NCI-H2107 (cell line): Measurements from ENCODE around the gene RFC1.
"Not testable (repeated sequence)": the region's sequence is repeated elsewhere in the genome, so short reads cannot be mapped to it uniquely, and the experiment has no call there.

Experiments used
- DNase-seq: peaks from one replicate; lab custom pipeline; 2025; lab: John Stamatoyannopoulos, UW

RFC1 gene

GRCh38 chr4:39365830-39366771, at the start of gene RFC1:
TSS of gene RFC1 (minus strand) at chr4:39366362. CDS start at chr4:39366241, 121 bp downstream.
- DNase-seq = peak; percentile 84

GRCh38 chr4:39415678-39416283, 49.6 kb upstream of the RFC1 start:
- no peak for DNase-seq

GRCh38 chr4:39411561-39411960, 45.4 kb upstream of the RFC1 start:
- not testable (repeated sequence) for DNase-seq

GRCh38 chr4:39410415-39410814, 44.3 kb upstream of the RFC1 start:
- no peak for DNase-seq

- DNase-seq = no peak
Measured at GRCh38 chr4:39407584-39407885, 41.4 kb upstream of the RFC1 start.

- no peak for DNase-seq
Measured at GRCh38 chr4:39406763-39407583, 40.8 kb upstream of the RFC1 start, which contains the start of gene KLB. TSS of gene KLB (plus strand) at chr4:39406930. CDS start at chr4:39406950, 20 bp downstream.

GRCh38 chr4:39401640-39402039, 35.5 kb upstream of the RFC1 start:
- DNase-seq = not testable (repeated sequence)

- DNase-seq = no peak
Measured at GRCh38 chr4:39394706-39395105, 28.5 kb upstream of the RFC1 start.

- DNase-seq = no peak
Measured at GRCh38 chr4:39390603-39391002, 24.4 kb upstream of the RFC1 start.

GRCh38 chr4:39384563-39384962, 18.4 kb upstream of the RFC1 start:
- no peak for DNase-seq

- DNase-seq = no peak
Measured at GRCh38 chr4:39383690-39384089, 17.5 kb upstream of the RFC1 start.

GRCh38 chr4:39375478-39375877, 9.3 kb upstream of the RFC1 start:
- no peak for DNase-seq

GRCh38 chr4:39371209-39371608, 5.0 kb upstream of the RFC1 start:
- not testable (repeated sequence) for DNase-seq

GRCh38 chr4:39369301-39369700, 3.1 kb upstream of the RFC1 start:
- no peak for DNase-seq

- DNase-seq = no peak
Measured at GRCh38 chr4:39367166-39367565, 1.0 kb upstream of the RFC1 start.

- no peak for DNase-seq
Measured at GRCh38 chr4:39365360-39365759, 802 bp downstream of the RFC1 start.

GRCh38 chr4:39363773-39364393, 2.3 kb downstream of the RFC1 start:
- no peak for DNase-seq

- DNase-seq = no peak
Measured at GRCh38 chr4:39362827-39363226, 3.3 kb downstream of the RFC1 start.

- DNase-seq = not testable (repeated sequence)
Measured at GRCh38 chr4:39360611-39361010, 5.6 kb downstream of the RFC1 start.

- no peak for DNase-seq
Measured at GRCh38 chr4:39357002-39357401, 9.2 kb downstream of the RFC1 start.

- DNase-seq = no peak
Measured at GRCh38 chr4:39354254-39354552, 12.0 kb downstream of the RFC1 start.
